HG02943 (cell line): ENCODE results near the gene PRR9.
"Not testable (repeated sequence)": the region's sequence is repeated elsewhere in the genome, so short reads cannot be mapped to it uniquely, and the experiment has no call there.

Experiments
- ATAC-seq: cut with Tn5 transposase; IDR thresholded peaks from one replicate; pipeline ENCODE4 v1.9.1; 2021; ENCODE audit warnings: mild to moderate bottlenecking, low read depth, moderate library complexity; ENCODE audit not compliant: unreplicated experiment

Gene PRR9

DNA sequence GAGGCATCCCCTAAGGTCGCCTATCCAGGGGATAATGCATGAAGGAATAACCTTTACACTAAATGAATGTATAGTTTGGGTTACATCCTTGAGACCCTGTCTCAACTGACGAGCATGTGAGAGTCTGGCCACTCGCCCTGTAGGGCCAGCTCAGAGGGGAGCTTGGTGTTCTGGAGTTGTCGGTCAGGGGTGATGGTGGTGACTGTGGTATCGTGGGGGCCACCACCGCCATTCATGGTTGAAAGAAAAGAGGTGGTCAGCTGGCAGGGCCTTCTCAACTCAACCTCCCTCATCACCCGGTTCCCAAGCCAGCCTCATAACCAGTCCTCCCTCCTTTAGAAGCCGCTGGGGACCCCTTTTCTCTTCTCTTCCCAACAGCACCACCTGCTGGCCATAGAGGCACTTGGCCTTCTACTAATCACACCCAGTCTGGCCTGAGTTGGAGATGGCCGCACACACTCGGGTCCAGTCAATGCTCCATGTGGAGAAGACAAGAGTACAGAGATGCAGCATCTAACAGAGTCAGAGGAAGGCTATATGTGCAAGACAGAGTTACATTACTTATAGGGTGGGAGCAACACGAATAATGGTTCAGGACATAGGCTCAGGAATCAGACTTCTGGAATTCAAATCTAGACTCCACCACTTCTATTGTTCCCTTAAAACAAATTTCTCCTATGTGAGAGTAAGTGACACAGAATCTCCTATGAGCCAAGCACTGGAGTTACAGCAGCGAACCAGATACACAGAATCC, 11.9 kb downstream of the PRR9 start:
- not testable (repeated sequence) for ATAC-seq

DNA sequence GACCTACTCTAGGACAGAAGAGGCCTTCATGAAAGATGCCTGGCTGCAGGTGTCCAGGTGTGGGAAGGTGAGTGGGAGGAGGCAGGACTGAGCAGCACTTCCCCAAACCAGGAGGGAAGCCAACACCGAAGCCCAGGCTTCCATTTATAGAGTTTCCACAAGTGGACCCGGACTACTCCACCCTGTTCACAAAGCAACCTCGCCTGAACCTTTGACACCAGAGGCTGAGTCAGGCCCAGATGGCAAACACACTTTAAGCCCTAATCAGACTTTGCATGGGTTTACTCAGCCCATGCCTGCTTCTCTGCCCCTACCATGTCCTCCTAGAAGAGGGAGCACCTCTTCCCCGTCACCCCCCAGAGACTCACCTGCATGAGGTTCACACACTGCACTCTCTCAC, 14.0 kb downstream of the PRR9 start:
- no peak for ATAC-seq

DNA sequence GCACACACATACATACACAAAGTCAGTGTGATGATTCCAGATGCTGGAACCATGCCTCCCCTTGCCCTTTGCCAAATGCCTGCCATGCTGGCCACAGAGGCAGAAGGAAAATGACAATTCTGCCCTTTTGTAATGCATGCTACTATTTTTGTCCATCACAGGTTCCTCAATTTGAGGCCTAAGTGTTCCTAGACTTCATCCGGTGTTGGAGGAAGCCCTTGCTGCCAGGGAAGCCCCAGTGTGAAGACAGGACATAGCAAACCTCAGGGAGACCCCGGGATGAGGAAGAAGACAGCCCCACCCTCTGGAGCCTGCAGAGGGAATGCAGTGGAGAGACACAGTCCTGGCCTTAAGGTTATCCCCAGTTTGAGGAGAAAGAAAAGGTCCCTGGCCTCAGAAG, 14.4 kb downstream of the PRR9 start:
- ATAC-seq: no peak

DNA sequence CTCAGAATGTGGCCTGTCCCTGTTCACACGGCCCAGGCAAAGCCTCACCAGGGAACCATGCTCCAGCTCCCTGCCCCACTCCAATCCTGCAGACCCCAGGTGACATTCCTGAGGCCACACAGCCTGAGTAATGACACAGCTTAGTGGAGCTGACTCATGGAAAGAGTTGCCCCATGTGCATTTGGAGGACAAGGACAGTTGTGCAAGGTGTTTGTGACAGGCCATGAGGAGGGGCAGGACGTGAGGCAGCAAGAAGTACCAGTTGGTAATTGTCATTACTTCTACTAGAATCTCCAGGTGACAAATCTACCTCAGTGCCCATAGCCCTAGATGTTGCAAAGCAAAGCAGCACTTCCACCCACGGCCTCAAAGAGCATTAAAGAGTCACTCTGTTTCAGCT, 15.2 kb downstream of the PRR9 start:
- no peak for ATAC-seq

DNA sequence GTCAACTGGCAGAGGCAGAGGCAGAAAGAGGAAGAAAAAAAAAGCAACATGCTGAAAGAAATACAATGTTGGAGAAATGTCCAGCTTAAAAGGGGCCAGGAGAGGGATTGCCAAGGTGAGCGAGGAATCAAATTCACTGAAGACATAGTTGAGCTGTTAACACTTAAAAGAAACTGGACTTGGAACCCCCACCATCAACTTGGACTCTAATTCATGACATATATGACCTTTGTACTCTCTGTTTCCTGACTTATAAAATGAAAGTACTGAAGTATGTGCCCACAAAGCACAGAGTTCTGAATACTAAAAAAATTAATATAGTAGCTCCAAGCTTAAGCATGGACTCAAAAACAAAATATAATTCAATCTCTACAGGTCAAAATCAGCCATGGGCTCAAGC, 16.1 kb downstream of the PRR9 start:
- no peak for ATAC-seq

DNA sequence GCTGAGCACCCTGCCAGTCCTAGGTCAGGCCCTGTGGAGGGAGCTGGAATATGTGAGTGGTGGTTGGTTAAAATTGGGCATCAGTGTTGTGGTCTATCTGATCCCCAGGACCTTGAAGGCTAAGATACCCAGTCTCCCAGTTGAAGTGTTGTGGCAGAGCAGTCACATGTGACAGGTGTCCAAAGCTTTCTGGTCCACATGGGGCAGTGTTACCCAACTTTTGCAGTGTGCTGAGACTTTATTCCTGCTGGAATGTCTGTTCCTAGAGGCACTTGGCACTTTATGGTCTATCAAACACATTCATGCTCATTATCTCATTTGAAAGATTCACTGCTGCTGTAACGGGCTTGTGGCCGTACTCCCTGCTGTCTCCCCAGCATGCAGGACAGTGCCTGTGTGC, 21.1 kb downstream of the PRR9 start:
- ATAC-seq: no peak

DNA sequence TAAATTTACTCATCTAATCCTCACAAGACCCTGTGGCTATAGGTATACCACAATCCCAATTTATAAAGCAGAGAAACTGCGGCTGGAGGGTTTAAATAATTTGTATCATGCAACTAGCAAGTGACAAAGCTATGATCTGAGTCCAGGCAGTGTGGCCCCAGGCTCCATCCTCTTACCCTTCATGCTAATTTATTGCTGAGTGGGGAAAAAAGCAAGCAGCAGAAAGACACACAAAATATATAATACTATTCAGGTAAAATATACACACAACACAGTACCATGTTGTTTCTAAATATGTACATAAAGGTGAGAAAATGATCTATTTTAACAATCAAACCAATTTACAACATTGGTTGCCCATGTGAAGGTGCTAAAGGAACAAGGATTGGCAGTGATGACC, 24.8 kb downstream of the PRR9 start:
- ATAC-seq: no peak

DNA sequence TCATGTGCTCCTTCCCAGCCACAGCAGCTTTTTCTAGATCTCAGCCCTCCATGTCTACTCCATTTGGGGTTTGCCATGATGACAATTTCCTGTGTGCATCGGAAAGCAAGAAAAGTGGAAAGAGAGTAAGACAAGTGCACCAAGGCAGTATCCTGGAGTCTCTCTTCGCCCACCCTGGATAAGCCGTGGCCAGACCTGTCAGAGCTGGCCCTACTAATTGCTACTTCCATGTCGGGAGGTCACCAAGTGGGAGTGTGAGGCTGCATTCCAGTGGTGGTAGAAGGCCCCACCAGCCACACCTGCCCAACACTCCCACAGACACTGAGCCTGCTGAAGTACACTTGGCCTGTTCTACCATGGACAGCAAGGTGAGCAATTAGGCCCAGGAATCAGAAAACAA, 28.1 kb downstream of the PRR9 start:
- ATAC-seq: no peak

DNA sequence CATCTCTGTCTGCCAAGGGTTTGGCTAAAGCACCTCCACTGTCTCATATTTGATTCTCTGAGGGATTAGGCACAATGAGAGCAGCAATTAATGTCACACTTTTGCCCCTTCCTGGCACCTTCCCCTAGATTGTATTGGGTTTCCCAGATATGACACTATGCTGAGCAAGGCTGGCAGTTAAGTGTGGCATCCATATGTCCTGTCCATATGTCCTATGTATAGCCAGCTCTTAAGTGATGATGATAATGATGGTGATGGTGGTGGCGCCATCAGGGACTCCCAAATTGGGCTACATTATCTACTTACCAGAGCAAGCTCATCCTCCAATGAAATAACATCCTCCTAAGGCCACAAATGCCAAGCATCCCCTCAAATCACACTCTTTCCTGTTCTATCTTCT, 28.6 kb downstream of the PRR9 start:
- ATAC-seq: no peak

DNA sequence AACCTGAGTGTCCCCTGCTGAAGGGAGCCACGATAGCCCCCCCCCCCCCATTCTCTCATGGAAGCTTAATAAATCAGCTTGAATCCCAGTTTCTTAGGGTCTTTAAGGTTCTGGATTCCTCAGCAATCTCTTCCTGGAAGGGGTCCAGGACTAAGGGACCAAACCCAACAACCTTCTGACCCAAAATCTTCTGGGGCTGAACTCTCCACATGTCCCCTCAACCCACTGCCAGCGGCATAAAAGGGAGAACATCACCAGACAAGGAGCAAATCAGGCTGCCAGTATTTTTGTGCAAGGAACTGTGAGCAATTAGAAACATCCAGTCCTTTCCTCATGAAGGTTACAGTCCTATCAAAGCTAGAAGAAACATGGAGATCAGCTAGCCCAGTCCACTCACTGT, 29.4 kb downstream of the PRR9 start:
- no peak for ATAC-seq

DNA sequence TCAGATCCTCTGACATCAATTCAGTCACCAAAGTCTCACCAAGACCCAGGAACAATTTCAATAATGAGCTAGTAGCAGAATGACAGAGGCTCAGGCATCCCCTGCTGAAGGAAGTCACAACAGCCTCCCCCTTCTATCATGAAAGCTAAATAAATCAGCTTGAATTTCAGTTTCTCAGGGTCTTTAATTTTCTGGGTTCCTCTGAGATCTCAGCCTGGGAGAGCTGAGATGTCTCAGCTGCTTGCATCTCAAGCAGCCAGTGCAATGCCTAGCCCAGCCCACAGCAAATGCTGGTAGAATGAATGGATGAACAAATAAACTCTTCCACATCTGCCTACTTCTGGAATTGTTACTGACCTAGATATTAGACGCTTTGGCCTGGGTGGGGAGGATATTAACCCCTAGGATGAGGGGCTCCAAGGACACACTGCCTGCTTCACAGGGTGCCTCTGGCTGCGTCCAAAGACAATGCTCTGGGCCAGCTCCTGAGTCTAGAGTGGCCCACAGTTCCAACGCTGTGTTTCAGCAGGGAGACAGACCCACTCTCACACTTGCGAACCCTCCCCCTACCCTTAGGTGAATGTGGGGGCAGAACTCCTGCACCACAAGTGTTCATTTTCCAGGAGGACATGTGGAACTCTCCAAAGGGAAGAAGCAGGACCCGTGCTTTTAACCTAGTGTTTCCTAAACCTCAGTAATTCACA, 30.9 kb downstream of the PRR9 start:
- no peak for ATAC-seq

DNA sequence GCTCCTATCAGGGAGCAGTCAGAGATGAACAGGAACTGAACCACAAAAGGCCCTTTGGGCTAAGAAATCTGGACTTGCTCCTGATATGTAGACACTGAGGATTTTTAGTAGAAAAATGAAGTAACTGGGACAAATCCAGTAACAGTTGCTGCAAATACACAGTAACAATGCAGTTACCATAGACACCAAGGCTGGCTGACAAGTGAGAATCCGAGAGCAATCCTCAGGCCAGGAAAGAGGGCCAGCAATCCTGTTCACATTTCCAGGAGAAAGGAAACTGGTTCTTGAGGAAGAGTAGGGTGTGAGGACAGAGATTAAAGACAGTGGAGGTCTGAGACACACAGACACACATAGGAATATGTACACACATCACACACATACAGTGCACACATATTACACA, 32.8 kb downstream of the PRR9 start:
- ATAC-seq: no peak

DNA sequence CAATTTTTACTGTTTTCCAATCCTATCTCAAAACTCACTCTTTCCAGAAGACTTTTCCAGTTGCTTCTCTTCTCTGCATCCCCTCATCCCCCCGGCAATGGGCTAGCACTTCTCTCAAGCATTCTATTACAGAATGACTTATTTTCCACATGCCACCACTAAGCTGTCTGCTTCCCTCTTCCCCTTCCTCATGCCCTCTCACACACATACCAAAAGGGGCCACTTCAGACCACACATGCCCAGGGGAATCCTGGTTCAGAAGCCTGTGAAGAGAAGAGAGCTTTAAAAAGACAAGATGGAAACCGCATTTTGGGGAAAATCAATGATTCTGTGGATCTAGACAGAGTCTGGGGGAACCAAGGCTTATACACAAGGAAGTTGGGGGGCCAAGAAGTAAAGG, 33.7 kb downstream of the PRR9 start:
- ATAC-seq: no peak

DNA sequence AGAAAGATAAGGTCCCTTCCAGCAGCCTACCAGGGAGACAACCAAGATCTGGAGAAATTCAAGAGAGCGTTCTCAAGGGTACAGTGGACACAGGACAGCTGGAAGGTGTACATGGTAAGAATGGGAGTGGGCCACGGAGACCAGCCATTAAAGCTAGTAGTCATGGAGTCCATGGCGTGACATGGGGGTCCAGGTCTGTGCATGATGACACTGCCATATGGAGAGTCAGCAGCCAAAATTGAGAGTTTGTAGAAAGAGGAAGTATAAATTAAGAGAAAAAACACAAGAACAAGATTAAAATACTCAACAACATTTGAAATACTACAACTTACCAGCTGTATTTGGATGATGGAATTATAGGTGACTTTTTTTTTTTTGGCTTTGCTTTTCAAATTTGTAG, 34.2 kb downstream of the PRR9 start:
- ATAC-seq: no peak

DNA sequence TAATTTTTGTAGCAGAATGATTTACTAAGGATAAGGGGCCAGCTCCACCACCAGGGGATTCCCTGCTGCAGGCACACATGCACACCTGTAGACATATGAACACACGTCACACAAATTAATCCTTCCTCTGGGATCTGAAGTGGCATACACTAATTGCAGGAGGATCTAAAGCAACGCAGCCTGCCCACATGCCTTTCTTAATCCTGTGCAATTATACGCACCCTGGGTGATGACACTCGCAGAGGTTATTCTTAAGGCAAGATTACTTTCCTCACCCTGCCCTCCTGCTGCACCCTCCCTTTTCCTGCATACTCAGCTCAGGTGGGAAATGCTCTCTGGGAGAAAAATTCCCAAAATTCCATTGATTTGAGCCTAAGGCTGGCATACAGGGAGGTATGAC, 34.6 kb downstream of the PRR9 start:
- no peak for ATAC-seq

DNA sequence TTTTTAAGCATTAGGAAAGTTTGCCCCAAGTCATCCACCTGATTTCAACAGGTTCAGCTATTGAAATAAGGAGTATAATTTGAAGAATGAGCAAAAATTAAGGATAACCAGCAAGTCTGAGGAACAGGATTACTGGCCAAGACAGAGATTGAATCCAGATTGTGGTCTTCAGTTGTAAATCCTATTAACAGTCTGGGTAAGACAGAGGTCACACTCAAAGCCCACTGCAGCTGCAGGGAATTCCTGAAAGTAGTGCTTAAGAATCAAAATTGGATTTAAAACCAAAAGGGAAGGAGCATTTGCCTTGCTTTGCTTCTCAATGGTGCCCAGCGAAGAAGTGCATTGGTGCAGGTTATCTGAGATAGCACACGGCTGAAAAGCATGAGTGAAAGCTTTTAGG, 35.7 kb downstream of the PRR9 start:
- ATAC-seq: no peak

DNA sequence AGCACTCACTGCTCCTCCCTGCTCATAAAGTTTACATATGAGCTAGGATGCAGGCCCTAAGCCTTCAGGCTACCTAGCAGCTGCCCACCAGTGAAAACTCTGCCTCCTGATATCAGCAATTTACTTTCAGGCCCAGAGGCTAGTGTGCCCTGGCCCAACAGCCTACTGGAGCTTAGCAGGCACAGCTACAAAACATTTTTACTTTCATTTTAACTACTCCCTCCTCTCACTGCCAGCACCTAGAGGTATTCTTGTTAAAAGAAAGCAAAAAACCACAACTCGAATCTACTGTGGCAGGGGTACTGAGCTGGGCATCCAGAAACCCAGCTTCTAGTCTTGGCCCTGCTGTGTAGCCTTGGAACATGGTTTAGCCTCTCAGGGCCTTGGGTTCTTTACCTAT, 36.3 kb downstream of the PRR9 start:
- ATAC-seq: no peak

DNA sequence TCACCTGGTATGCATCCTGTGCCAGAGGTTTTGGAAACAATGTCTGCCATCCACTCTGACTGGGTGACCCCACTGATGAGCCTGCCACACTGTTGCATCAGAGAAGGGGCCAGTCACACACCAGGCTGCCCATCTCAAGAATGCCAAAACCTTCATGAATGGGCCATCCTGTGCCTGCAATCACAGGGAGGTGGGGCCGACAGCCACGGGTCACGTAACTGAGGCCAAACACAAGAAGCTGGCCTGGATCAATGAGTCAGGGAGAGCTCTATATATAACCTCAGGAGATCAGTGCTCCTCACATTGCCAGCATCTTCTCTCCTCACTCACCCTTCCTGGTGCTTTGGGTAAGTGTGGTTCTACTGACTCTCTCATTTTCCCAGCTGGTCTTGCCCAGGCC, 42.0 kb downstream of the PRR9 start, which contains the start of gene LORICRIN:
Gene LORICRIN (plus strand): TSS at position 301 of the 400 bp plus-strand sequence. CDS start 1,263 bp downstream, outside the sequence.
- ATAC-seq: no peak

DNA sequence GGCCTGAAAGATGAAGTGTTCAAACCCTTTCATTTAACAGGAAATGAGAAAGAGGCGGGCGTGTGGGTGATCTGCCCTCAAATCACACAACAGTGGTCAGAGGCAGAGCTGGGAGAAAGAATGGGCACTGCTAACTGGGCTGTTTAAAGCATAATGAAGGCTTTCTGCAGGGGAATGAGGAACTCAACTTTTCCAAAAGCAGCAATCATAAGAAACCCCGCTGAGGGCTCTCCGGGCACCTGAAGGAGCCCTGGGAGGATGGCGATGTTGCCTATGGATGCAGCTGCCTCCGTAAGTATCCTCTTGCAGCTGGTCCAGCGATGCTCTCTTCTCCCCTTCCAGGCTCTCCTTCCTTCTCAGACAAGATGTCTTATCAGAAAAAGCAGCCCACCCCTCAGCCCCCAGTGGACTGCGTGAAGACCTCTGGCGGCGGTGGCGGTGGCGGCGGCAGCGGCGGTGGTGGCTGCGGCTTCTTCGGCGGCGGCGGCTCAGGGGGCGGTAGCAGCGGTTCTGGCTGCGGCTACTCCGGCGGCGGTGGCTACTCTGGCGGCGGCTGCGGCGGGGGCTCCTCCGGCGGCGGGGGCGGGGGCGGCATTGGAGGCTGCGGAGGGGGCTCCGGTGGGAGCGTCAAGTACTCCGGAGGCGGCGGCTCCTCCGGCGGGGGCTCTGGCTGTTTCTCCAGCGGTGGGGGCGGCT, 43.3 kb downstream of the PRR9 start:
- no peak for ATAC-seq

DNA sequence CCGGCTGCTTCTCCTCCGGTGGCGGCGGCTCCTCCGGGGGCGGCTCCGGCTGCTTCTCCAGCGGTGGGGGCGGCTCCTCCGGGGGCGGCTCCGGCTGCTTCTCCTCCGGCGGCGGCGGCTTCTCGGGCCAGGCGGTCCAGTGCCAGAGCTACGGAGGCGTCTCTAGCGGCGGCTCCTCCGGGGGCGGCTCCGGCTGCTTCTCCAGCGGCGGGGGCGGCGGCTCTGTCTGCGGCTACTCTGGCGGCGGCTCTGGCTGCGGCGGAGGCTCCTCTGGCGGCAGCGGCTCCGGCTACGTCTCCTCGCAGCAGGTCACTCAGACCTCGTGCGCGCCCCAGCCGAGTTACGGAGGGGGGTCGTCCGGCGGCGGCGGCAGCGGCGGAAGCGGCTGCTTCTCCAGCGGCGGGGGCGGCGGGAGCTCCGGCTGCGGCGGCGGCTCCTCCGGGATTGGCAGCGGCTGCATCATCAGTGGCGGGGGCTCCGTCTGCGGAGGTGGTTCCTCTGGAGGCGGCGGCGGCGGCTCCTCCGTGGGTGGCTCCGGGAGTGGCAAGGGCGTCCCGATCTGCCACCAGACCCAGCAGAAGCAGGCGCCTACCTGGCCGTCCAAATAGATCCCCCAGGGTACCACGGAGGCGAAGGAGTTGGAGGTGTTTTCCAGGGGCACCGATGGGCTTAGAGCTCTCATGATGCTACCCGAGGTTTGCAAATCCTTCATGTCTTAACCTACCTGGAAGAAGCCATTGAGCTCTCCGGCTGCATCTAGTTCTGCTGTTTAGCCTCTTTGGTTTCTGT, 44.1 kb downstream of the PRR9 start:
- no peak for ATAC-seq

DNA sequence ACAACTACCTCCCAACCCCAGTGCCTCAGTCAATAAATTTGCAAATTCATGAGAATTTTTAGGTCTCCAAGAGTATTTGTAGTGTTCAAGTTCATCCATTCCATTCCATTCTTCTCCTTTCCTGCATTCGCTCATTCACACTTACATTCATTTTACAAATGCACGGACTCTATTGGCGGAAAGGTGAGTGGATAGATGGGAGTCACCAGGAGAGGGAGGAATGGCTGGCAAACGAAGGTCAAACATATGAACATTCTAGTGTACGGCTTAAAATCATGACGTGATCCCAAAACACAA, 44.6 kb downstream of the PRR9 start:
- no peak for ATAC-seq
